ENCODE data around the gene ALK.

DNA sequence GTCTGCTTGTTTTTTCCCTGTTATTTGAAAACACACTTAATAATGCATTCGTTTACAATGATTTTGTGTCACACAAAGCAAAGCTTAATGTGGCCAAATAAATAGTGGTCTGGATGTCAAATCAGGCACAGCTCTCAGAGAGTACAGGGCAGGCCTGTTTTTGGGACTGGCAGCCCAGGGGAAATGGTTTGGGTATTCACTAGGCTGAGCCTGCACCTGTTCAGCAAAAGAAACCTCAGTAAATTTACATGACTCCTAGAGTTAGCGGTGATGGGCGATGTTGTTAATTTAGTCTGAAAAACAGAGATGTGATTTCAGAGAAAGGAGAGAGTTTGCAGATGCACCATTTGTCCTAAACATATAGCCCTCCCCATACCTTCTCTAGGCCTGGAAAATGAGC is 197.1 kb downstream of the ALK start:
- no peak for TF ChIP-seq ZNF274 (IDR thresholded peaks at IDR 0.05; ENCODE audit: low read depth, low read length)
- TF ChIP-seq YY1 (IDR thresholded peaks at IDR 0.05; ENCODE audit: insufficient read depth, insufficient read length), result no peak
- TF ChIP-seq SUZ12 (IDR thresholded peaks at IDR 0.05; ENCODE audit: extremely low read depth, insufficient read depth, insufficient read length), result no peak

All from NT2/D1 (cell line).